H1 (cell line): ENCODE results near the gene MSI2. TPM values are rescaled to one million over a fixed set of nuclear protein-coding genes. Genes with fewer than 3 reads are reported as not detected.

ENCODE experiments used
- FOSL1 ChIP-seq: IDR thresholded peaks from 2 replicates; pipeline ENCODE4 v1.6.1; 2011; ENCODE audit warnings: mild to moderate bottlenecking, low read depth, low read length, moderate library complexity; ENCODE audit not compliant: insufficient read depth
- GTF2F1 ChIP-seq: IDR thresholded peaks from 2 replicates; pipeline ENCODE4 v1.6.1; 2012; ENCODE audit warnings: low read depth, low read length, improper control_type of control experiment, borderline replicate concordance
- polyA plus RNA-seq, 7 experiments: library from polyadenylated mRNA; depleted of rRNA in 3 of 7; stranded (reverse) in 5 of 7; unstranded in 2 of 7; fragments of >200 nt in 5 of 7; fragments of 200-250 nt in 2 of 7; gene quantifications; 1 replicate in 5 of 7; 2 replicates in 1 of 7; 4 replicates in 1 of 7; pipeline versions ENCODE4 v1.2.1 to v1.2.3, GENCODE V29; 2011 to 2013; ENCODE audit warnings: missing spikeins in 2 of 7, mixed read lengths in 2 of 7
- total RNA-seq: library from RNA; stranded (reverse); fragmentation: NEBNext Ultra II Directional; extraction: Animal tissue kit (Norgen Biotek cat#: 25700); gene quantifications from 2 replicates; pipeline ENCODE4 v1.2.1, GENCODE V29; 2021

Gene MSI2
- total and polyA plus RNA-seq, 2 of the 8 experiments (the other 6 are each of a cell fraction or from before 2014, with no cell fraction given): 36.7 to 80.6 TPM

DNA sequence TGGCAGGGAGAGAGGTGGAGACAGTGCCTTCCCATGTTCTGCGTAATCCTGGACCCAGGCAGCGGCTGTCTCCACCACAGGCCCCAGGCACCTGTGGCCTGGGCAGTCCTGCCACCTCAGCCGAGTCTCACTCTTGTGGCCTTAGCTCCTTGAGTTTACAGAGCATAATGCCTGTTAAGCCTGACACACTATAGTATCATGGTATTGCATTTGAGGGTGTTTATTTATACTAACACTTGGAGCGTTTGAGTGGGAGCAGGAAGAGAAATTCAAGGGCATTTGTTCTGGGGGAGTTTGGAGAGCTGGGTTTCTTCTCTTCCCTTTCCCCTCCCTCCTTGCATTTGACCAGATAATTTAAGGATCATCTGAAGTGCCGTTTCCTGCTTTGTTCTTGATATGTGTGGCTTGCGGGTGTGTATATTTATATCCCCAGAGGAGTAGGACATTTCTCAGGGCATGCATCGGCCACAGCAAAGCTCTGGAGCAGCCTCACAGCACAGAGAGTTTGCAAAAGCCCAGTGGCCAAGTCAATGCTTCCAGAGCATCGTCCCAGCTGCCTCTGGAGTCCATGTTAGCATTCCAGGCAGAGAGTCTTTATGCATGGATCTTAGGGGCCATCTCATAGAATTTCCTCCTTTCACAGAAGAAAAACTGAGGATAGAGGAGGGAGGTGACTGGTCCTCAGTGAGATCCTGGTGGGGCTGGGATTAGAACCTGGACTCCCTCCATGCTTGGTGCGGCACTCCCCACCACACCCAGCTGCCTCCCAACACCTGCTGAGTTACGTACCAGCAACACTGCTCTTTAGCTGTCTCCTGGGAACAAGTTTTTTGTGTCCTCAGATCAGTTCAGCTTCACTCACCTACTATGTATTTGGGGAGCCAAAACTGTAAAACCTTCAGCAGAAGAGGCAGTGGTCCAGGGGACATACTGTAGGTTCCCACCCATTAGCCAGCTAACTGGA, 266.0 kb downstream of the MSI2 start (continued):
- TF ChIP-seq FOSL1: no peak
- TF ChIP-seq GTF2F1: no peak
- TF ChIP-seq, all 59 proteins: peak for 0
